Raji (cell line): Measurements from ENCODE around the gene SYNE1.

Source experiments
- POLR2A ChIP-seq: IDR thresholded peaks from 2 replicates; pipeline ENCODE4 v1.6.1; 2011; ENCODE audit warnings: low read depth, low read length, control low read depth; ENCODE audit not compliant: insufficient read depth

SYNE1 gene

DNA sequence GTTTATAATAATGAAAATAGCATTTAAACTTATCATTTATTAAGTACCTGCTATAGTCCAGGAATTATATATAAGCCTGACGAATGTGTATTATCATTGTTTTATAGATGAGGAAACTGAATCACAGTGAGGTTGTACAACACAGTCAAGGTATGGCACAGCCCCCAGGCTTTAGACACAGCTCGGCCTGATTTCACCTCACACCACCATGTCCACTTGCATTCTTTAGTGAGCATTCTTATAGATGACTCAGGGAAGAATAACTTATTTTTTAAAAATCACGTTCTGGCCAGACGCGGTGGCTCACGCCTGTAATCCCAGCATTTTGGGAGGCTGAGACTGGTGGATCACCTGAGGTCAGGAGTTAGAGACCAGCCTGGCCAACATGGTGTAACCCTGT, 289.0 kb downstream of the SYNE1 start:
- TF ChIP-seq POLR2A: no peak

DNA sequence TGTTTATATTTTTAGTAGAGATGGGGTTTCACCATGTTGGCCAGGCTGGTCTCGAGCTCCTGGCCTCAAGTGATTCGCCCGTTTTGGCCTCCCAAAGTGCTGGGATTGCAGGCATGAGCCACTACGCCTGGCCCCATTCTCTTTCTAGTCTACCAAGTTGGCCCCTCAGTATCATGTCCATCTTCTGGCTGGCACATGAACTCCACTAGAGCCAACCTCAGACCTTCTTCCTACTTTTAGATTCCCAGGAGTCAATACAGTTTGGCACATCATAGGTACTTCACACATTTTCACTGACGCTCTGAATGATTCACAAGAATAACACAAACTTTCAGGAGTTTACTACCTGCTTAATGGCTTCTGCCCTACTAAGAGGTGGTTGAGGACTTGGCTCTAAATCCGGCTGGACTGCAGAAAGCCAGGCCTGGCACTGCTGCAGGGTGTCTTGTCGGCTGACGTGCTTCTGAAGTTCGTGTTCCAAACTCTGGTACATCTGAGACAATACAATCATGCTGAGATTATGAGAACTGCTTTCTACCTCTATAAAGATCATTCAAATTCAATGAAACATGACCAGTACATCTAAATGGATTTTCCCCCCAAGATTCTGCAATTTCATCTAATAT, 293.3 kb downstream of the SYNE1 start:
- TF ChIP-seq POLR2A: no peak

DNA sequence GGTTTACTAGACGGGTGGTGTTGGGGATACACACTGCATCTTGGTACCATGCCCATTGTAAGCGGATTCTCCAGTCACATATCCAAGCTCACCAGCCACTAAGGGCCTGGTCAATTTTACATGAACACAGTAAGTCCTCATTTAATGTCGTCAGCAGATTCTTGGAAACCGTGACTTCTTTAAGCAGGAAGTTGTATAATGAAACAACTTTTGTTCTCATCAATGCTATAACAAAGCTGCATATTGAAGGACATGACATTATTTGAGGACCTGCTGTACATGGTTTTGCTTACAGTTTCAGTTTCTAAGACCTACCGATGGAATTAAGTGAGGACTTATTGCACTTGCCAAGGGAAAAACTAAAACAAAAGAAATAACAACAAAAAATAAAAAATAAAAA, 295.6 kb downstream of the SYNE1 start:
- no peak for TF ChIP-seq POLR2A

DNA sequence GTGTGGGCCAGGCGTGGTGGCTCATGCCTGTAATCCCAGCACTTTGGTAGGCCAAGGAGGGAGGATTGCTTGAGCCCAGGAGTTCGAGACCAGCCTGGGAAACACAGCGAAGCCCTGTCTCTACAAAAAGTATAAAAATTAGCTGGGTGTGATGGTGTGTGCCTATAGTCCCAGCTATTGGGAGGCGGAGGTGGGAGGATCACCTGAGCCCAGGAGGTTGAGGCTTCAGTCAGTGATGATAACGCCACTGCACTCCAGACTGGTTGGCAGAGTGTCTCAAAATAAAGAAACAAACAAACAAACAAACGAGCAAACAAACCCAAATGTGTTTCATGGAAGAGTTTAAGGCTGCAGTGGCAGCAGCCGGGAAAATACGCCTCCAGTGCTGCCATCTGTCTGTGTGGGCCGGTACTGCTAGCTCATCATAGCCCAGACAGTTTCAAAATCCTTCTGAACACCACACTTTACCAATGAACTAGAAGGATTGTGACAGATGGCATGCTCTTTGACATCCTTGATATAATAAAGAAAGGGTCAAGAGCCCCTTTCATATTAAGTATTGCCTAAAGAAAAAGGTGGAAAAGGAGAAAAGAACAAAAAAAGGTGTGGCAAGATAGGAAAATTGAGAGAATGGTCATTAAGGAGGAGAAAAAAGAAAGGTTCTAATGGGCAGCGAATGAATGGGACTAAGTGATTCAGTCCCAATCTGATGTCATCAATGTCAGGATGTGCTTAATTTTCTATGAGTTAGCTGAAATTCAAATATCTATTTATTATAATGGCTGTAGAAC, 298.6 kb downstream of the SYNE1 start:
- TF ChIP-seq POLR2A: no peak

DNA sequence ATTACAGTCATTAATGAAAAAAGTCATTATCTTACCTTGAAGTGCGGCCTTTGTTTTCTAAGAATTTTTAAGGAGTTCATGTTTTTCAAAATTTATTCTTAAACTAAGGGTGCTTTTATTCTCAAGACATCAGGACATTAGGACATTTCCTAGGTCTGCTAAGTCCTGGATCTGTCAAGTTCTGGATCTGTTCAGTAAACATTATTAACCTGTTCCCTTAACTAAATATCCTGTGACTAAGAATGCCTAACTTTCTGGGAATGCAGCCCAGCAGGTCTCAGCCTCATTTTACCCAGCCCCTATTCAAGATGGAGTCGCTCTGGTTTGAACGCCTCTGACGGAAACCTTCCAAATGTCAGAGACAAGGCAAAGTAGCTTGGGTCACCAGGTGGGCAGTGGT, 302.6 kb downstream of the SYNE1 start:
- TF ChIP-seq POLR2A: no peak

DNA sequence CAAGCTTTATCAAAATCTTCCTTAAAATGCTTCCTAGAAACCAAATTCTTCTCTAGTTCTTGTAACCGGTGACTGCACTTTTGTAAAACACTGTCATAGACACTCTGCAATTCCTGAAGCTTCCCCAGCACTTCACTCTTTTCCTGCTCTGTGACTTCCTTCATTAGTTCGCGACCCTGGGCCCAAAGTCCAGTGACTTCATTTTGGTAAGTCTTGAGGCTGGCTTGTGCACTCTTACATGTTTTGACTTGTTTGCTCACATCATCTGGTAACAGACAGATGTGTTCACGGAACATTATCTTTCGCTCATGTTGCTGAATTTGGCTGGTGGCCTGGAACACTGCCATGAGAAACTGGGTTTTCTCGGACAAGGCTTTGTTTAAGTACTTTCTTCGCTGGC, 306.2 kb downstream of the SYNE1 start:
- no peak for TF ChIP-seq POLR2A

DNA sequence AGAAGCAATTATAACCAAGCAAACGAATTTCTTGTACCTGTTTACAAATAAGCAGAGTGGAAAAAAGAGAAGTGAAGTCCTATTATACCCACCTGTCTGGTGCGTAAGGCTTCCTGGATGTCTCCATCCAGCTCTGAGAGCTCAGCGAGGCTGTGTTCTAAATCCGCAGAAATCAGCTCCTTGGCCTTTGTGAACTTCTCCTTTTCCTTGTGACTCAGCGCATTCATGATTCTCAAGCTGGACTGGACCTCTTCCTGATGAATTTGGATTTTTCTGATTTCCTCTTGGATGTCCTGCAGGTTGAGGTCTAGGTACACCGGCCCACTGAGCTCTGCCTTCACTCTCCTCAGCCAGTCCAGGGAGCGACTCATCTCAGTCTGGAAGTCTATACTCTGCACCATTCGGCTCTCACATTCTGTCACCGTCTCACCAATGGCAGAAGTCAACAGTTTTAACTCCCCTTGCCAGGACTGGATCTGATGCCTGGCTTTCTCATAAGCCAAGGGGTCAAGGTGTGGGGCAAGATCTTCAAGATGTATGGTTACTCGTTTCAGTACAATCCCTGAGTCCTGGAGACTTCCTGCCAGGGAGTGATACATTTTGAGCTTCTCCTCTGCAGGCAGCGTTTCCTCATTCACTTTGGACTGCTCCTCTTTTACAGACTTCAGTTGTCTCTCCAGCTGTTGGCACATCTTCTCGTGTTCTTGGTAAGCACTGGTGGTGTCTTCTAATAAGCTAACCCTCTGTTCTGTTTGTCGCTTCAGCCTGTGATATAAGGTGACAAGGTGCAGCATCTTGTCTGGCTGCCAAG, 307.3 kb downstream of the SYNE1 start:
- no peak for TF ChIP-seq POLR2A

DNA sequence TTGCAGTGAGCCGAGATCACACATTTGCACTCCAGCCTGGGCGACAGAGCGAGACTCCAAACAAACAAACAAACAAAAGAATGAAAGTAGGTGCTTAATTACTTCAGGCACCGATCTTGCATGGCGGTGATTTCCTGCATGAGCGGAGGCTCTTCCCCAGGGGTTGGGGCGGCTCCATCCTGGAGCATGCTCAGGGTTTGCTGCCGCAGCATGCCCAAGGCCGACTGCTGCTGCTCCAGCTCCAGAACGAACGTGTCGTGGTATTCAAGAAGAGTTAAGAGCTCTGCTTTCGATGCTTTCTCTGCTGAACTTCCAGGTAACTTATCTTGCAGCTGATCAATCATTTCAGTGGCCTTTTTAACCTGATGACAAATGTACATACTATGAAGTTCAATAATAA, 313.8 kb downstream of the SYNE1 start:
- TF ChIP-seq POLR2A: no peak

DNA sequence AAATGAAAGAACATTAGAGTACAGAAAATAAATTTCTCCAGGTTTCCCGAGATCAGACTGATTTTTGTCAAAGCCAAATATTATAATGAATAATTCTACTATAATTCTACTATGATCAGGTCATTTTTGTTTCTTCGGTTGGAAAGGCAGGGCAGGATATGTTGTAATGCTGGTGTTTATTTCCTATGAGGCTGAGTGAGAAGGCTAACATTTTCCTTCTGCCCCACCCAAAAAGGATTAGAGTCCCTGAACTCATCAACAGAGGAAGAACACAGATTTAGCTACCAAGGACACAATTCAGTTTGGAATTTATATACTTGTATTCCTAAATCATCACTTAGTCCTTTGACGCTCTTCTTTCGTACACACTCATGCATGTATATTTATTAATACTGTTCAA, 318.9 kb downstream of the SYNE1 start:
- no peak for TF ChIP-seq POLR2A

DNA sequence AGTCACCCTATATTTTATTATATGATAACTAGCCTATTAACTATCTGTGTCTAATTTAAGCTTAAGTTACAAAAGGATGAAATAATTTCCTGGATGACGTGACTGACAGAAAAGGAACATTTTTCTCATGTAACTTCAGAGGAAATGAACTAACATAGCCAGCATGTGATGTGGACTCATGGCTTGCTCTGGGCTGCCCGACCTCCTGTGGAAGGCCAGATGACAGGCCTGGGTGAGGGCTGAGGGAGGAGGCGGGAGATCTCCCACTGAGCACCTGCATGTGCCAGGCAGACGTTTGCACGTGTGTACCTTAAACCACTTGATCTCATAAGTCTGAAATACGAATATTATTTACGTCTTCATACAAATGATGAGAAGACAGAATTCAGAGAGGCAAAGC, 321.1 kb downstream of the SYNE1 start:
- no peak for TF ChIP-seq POLR2A

DNA sequence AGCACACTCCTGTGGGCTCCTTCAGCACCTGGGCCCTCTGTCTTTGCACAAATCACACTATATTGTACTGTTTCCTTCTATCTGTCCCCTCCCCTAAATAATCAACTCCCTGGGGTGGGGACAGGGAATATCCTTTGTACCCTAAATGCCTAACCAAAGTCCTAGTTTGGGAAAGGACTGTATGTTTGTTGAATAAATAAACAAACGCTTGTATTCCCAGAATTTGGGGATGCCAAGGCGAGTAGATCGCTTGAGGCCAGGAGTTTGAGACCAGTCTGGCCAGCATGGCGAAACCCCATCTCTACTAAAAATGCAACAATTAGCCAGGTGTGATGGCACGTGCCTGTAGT, 322.7 kb downstream of the SYNE1 start:
- no peak for TF ChIP-seq POLR2A

DNA sequence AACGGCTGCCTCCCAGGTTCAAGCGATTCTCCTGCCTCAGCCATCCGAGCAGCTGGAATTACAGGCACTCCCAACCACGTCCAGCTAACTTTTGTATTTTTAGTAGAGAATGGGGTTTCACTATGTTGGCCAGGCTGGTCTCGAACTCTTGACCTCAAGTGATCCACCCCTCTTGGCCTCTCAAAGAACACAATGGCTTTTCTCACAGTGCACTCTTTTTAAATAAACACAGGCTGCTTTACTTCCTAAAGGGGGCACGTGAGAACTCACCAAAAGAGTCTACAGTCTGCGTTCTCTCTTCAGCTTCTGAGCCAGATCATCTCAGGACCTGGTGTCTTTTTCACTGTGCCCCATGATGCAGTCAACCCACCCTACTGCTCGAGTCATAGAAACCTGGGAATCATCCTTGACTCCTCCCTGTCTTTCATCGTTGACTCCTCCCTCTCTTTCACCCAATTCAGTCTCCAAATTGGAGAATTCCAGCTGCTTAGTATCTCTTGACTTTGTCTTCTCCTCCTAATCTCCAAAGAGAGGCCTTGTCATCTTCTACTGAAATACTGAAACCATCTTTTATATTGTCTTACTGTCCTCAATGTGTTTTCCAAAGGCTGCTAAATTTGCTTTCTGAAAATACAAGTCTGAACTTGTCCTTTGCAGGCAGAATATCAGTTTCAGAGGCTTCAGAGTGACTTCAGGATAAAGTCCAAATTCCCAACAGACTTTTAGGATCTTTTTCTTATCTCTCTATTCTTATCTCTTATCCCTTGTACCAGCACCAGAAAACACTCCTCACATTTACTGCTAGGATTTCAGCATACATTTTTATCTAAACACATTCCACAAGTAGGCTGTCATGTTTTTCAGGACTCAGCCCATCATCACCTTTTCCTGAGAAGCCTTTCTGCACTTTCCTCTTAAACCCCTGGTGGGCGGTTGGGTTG, 323.4 kb downstream of the SYNE1 start:
- no peak for TF ChIP-seq POLR2A

DNA sequence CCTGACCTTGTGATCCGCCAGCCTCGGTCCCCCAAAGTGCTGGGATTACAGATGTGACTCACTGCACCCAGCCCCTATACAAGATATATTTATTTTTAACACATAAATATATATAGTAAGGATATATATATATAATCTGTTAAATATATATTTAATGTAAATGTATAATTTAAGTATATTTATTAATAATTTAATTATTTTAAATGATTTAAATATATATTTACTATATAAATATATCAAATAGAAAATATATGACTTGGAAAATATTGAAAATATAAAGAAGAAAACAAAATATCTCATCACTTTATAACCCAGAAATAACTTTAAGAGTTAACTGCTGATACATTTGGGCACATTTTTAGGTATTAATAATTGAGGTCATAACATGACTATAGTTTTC, 324.7 kb downstream of the SYNE1 start:
- TF ChIP-seq POLR2A: no peak

DNA sequence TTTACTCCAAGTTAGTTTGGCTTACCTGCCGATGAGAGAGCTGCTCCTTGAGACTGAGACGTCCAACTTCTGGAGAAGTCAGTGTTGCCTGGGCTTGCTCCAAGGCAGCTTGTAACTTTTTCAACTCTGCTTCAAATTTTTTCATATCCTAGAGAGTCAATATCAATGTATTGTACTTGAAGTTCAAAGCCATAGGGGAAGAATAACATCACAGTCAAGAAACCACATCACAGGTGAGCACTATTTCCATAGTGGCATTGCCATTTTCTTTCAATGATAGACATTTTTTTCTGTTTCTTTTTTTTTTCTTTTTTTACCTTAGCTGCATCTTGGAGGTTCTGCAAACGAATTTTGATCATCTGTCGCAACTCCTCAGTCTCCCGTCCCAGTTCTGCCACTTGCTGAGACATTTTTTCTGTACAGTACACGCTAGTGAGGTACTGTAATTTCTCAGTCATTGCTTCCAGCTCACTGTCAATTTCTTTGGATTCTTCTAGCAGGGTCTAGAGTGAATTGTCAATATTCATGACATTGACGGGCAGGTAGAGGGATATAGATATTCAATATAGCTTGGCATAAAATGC, 326.7 kb downstream of the SYNE1 start:
- no peak for TF ChIP-seq POLR2A

DNA sequence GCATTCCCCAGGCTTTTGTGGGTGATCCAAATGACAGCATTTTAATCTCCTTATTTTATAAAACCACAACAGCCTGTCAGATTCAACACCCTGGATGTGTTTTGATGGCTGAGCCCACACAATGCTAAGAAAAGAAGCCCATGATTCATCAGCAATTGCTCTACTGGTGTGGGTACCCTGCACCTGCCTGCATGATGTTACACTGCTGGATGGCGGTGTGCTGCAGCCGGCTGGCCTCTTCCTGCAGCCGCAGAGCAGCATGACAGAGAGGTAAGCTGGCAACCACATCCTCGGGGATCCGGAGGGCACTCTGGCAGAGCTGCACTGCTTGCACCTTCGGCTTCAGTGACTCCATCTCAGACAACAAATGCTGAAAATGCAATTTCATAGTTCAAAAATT, 327.5 kb downstream of the SYNE1 start:
- no peak for TF ChIP-seq POLR2A
